ENCODE data around the gene CSNK1E. TPM values are rescaled to one million over a fixed set of nuclear protein-coding genes. Genes with fewer than 3 reads are reported as not detected.

CSNK1E gene
- total and polyA plus RNA-seq, 2 donors from 2014 or later = 33.6 to 101 TPM

DNA sequence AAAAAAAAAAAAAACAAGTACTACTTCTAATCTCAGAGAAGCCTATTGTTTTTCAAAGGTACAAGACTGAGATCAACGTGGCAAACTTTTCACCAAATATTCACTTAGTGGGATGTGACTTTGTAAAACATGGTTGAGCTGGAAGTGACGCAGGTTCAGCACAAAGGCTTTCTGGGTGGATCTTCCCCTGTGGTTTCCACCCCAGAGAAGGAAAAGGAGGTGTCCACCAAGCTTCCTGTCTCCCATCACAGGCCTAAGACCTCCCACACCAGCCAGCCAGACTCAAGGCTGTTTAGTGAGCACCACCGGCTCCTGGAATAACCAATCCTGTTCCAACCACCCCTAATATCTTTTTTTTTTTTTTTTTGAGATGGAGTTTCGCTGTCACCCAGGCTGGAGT lies 50.1 kb downstream of the CSNK1E start:
- H3K4me1 ChIP-seq (ENCODE audit: control insufficient read depth in 2 of 3, insufficient read depth in 2 of 3, low read depth in 1 of 3, low read length in 3 of 3) = peaks cover 3 to 24% (median 21%) of the 10 kb centered on the region in 3 donors
- H3K36me3 ChIP-seq (ENCODE audit: control insufficient read depth in 2 of 3, insufficient read depth in 3 of 3, low read length in 3 of 3) = no peaks in the 10 kb centered on the region

DNA sequence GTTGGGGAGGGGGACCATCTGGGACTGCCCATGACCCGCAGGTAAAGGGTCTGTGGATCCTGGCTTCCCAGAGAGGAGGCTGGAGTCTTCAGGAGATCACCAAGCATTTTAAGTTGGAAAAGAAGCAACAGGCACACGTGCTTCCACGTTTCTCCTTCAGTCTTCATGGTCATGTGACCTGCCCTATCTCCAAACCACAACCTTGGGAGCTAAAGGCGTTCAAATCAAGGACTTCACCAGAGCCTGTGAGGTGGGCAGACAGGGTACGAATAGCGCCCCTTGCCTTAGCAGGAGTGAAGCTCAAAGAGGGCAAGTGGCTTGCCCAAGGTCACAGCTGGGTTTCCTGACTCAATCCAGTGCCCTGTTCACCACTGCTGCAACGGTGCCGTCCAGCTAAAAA lies 51.1 kb downstream of the CSNK1E start:
- Histone ChIP-seq H3K36me3 (ENCODE audit: control insufficient read depth in 2 of 3, insufficient read depth in 3 of 3, low read length in 3 of 3) (no peaks in the 10 kb centered on the region), H3K9ac (ENCODE audit: low read length in 3 of 3) (no peak overlapping the region), H3K27me3 (ENCODE audit: control insufficient read depth, insufficient read depth, low read length) (no peaks in the 10 kb centered on the region), H3K9me3 (ENCODE audit: control insufficient read depth in 2 of 3, insufficient read depth in 1 of 3, low read length in 3 of 3) (no peaks in the 10 kb centered on the region), H3K4me1 (ENCODE audit: control insufficient read depth in 2 of 3, insufficient read depth in 2 of 3, low read depth in 1 of 3, low read length in 3 of 3) (peaks cover 0 to 22% (median 21%) of the 10 kb centered on the region in 3 donors), H3K27ac (ENCODE audit: low read depth in 2 of 2, low read length in 2 of 2) (peak overlapping the region; percentile 44 to 47), H3K4me3 (ENCODE audit: low read length in 3 of 3) (no peak overlapping the region)
- intact Hi-C loops (cut with DNase I) = no loop called here
- FAIRE-seq = no peak
- no peak for DNase-seq
- TF ChIP-seq, protein P1, sequence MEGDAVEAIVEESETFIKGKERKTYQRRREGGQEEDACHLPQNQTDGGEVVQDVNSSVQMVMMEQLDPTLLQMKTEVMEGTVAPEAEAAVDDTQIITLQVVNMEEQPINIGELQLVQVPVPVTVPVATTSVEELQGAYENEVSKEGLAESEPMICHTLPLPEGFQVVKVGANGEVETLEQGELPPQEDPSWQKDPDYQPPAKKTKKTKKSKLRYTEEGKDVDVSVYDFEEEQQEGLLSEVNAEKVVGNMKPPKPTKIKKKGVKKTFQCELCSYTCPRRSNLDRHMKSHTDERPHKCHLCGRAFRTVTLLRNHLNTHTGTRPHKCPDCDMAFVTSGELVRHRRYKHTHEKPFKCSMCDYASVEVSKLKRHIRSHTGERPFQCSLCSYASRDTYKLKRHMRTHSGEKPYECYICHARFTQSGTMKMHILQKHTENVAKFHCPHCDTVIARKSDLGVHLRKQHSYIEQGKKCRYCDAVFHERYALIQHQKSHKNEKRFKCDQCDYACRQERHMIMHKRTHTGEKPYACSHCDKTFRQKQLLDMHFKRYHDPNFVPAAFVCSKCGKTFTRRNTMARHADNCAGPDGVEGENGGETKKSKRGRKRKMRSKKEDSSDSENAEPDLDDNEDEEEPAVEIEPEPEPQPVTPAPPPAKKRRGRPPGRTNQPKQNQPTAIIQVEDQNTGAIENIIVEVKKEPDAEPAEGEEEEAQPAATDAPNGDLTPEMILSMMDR (IDR thresholded peaks at IDR 0.05; ENCODE audit: borderline replicate concordance, extremely low read depth, insufficient read depth) = no peak

More for the DNA sequence above, 50.1 kb downstream of the CSNK1E start:
- H3K27ac ChIP-seq (ENCODE audit: low read depth in 2 of 2, low read length in 2 of 2) = peak overlapping the region; percentile 44 to 47
- no peaks in the 10 kb centered on the region for H3K9me3 ChIP-seq (ENCODE audit: control insufficient read depth in 2 of 3, insufficient read depth in 1 of 3, low read length in 3 of 3)
- no peak for FAIRE-seq
- H3K4me3 ChIP-seq (ENCODE audit: low read length in 3 of 3) = no peak overlapping the region
- H3K9ac ChIP-seq (ENCODE audit: low read length in 3 of 3) = no peak overlapping the region
- peak in 1 of 5 donors; percentile 53 for DNase-seq
- intact Hi-C loops (cut with DNase I) = no loop called here
- no peaks in the 10 kb centered on the region for H3K27me3 ChIP-seq (ENCODE audit: control insufficient read depth, insufficient read depth, low read length)
- TF ChIP-seq, protein P1 (IDR thresholded peaks at IDR 0.05; ENCODE audit: borderline replicate concordance, extremely low read depth, insufficient read depth) = no peak

DNA sequence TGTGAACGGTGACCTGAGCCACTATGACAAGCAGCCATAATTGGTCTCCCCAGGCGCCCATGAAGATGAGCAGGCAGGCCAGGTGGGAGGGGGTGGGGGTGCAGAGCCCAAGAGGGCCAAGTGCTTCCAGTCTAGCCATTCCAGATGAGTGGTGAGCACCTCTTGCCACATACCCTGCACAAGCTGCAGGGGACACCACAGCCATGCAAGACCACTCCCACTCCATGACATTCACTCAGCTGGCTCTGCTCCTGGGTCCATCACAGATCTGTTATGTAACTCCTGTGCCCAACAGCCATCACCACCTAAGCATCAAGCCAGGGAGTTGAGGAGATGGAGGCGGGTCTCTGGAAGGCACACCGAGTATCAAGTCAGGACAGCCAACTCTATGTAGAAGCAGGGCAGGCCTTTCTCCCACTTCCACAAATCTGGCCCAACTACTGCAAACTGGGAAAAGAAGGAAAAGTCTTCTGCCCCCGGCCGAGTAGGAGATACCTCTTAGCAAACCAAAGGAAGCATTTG lies 52.9 kb downstream of the CSNK1E start:
- TF ChIP-seq, protein P1 (IDR thresholded peaks at IDR 0.05; ENCODE audit: borderline replicate concordance, extremely low read depth, insufficient read depth) = no peak
- H3K36me3 ChIP-seq (ENCODE audit: control insufficient read depth in 2 of 3, insufficient read depth in 3 of 3, low read length in 3 of 3) = no peaks in the 10 kb centered on the region
- no peaks in the 10 kb centered on the region for H3K9me3 ChIP-seq (ENCODE audit: control insufficient read depth in 2 of 3, insufficient read depth in 1 of 3, low read length in 3 of 3)
- no peak for FAIRE-seq
- DNase-seq = no peak
- no peak overlapping the region for H3K27ac ChIP-seq (ENCODE audit: low read depth in 2 of 2, low read length in 2 of 2)
- H3K4me1 ChIP-seq (ENCODE audit: control insufficient read depth in 2 of 3, insufficient read depth in 2 of 3, low read depth in 1 of 3, low read length in 3 of 3) = peaks cover 0 to 20% (median 16%) of the 10 kb centered on the region in 3 donors
- no peaks in the 10 kb centered on the region for H3K27me3 ChIP-seq (ENCODE audit: control insufficient read depth, insufficient read depth, low read length)
- no peak overlapping the region for H3K4me3 ChIP-seq (ENCODE audit: low read length in 3 of 3)
- intact Hi-C loops (cut with DNase I) = no loop called here
- H3K9ac ChIP-seq (ENCODE audit: low read length in 3 of 3) = no peak overlapping the region
